Measurements from ENCODE around the gene MAML3.

MAML3 gene

DNA sequence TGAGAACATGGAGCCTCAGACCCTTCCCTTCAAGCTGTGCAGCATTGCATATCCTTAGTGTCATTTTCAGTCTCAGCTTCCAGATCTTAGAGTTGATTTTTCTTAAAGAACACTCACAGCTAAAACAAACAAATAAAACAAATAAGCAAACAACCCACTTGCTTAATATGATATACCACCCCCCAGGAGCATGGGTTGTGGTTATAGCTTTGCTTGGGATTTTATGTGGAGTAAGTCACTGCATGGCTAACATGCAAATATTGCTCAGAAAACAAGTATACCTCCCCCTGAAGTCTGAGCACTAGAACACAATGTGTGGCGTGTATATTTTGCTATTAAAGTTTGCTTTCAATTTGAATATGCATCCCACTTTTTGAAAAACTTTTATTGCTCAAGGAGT, 409.8 kb downstream of the MAML3 start:
- Histone ChIP-seq H3K27me3 (ENCODE audit: low read depth, low read length) (peaks cover 13% of the 10 kb centered on the region), H3K9me3 (ENCODE audit: insufficient read depth, low read length) (no peaks in the 10 kb centered on the region), H3K9ac (ENCODE audit: low read length) (no peak overlapping the region), H3K4me2 (ENCODE audit: low read length) (no peak overlapping the region), H2AFZ (ENCODE audit: low read depth, low read length) (no peak overlapping the region), H3K36me3 (replicated peaks; ENCODE audit: low read depth, low read length) (no peaks in the 10 kb centered on the region), H3K79me2 (ENCODE audit: low read length) (no peaks in the 10 kb centered on the region), H3K27ac (ENCODE audit: low read length) (no peak overlapping the region), H3K4me3 (ENCODE audit: low read length) (no peak overlapping the region), H3K4me1 (ENCODE audit: low read length) (no peaks in the 10 kb centered on the region), H4K20me1 (ENCODE audit: insufficient read depth, low read length) (no peaks in the 10 kb centered on the region)
- TF ChIP-seq, protein P1, sequence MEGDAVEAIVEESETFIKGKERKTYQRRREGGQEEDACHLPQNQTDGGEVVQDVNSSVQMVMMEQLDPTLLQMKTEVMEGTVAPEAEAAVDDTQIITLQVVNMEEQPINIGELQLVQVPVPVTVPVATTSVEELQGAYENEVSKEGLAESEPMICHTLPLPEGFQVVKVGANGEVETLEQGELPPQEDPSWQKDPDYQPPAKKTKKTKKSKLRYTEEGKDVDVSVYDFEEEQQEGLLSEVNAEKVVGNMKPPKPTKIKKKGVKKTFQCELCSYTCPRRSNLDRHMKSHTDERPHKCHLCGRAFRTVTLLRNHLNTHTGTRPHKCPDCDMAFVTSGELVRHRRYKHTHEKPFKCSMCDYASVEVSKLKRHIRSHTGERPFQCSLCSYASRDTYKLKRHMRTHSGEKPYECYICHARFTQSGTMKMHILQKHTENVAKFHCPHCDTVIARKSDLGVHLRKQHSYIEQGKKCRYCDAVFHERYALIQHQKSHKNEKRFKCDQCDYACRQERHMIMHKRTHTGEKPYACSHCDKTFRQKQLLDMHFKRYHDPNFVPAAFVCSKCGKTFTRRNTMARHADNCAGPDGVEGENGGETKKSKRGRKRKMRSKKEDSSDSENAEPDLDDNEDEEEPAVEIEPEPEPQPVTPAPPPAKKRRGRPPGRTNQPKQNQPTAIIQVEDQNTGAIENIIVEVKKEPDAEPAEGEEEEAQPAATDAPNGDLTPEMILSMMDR (IDR thresholded peaks at IDR 0.05; ENCODE audit: low read depth, low read length) = no peak

DNA sequence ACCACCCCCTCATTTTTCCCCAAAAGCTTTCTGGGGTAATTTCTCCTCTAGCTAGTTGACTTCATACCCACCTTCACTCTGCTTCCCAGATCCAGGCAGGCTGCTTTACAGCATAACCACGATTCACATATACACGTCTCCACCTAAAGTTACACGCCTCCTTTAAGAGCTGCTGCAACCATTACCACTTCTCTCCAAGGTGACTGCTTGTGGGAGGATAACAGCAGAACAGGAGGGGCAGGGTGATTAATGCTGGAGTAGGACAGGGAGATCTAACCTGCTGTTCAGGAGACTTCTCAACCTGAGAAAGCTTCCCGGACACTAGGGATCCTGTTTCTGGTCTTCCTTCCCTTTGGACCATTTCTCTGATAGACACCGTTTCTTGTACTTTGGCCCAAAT, 411.0 kb downstream of the MAML3 start:
- no peak overlapping the region for H3K27ac ChIP-seq (ENCODE audit: low read length)
- H2AFZ ChIP-seq (ENCODE audit: low read depth, low read length) = no peak overlapping the region

DNA sequence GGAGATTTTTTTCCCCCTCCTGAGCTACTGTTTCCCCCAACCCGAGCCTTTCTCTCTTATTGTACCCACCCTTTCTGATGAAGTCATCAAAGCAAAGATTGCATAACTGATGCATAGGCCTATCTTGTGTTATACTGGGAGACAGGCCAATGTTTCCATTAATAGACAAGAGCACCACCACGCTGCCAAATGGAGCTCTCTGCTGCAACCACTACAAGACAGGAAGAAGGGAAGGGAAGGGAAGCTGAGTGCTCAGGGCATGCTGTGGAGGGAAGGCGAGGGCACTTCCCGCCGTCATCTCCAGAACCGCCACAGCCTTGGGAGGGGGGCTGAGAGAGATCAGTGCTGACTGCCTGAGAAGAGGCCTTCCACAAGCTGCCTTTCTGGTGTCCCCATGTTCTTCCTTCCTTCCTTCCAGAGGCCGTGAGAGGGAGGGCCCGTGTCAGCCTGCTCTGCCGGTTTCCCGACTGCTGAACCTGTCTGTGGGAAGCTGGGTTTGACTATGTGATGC, 413.4 kb downstream of the MAML3 start:
- Histone ChIP-seq H3K9me3 (ENCODE audit: insufficient read depth, low read length) (no peaks in the 10 kb centered on the region), H3K27me3 (ENCODE audit: low read depth, low read length) (peaks cover under 1% of the 10 kb centered on the region; the same call in 1 of the 2 replicates), H3K27ac (ENCODE audit: low read length) (no peak overlapping the region), H3K4me2 (ENCODE audit: low read length) (no peak overlapping the region), H4K20me1 (ENCODE audit: insufficient read depth, low read length) (no peaks in the 10 kb centered on the region), H3K4me1 (ENCODE audit: low read length) (peaks cover 5% of the 10 kb centered on the region), H3K4me3 (ENCODE audit: low read length) (no peak overlapping the region), H3K9ac (ENCODE audit: low read length) (no peak overlapping the region), H3K79me2 (ENCODE audit: low read length) (no peaks in the 10 kb centered on the region), H2AFZ (ENCODE audit: low read depth, low read length) (no peak overlapping the region), H3K36me3 (replicated peaks; ENCODE audit: low read depth, low read length) (no peaks in the 10 kb centered on the region)
- TF ChIP-seq, protein P1 (IDR thresholded peaks at IDR 0.05; ENCODE audit: low read depth, low read length) = peak; percentile 3; the same call in 1 of the 2 replicates
- TF ChIP-seq EZH2phosphoT487 (IDR thresholded peaks at IDR 0.05; ENCODE audit: low read depth) = no peak

More for the DNA sequence above, 411.0 kb downstream of the MAML3 start:
- Histone ChIP-seq H3K79me2 (ENCODE audit: low read length) (no peaks in the 10 kb centered on the region), H3K27me3 (ENCODE audit: low read depth, low read length) (peaks cover 12% of the 10 kb centered on the region), H3K36me3 (replicated peaks; ENCODE audit: low read depth, low read length) (no peaks in the 10 kb centered on the region), H3K4me1 (ENCODE audit: low read length) (peaks cover under 1% of the 10 kb centered on the region), H4K20me1 (ENCODE audit: insufficient read depth, low read length) (no peaks in the 10 kb centered on the region), H3K9ac (ENCODE audit: low read length) (no peak overlapping the region), H3K4me3 (ENCODE audit: low read length) (no peak overlapping the region), H3K9me3 (ENCODE audit: insufficient read depth, low read length) (no peaks in the 10 kb centered on the region), H3K4me2 (ENCODE audit: low read length) (no peak overlapping the region)
- no peak for TF ChIP-seq EZH2phosphoT487 (IDR thresholded peaks at IDR 0.05; ENCODE audit: low read depth)
- TF ChIP-seq, protein P1 (IDR thresholded peaks at IDR 0.05; ENCODE audit: low read depth, low read length) = no peak

DNA sequence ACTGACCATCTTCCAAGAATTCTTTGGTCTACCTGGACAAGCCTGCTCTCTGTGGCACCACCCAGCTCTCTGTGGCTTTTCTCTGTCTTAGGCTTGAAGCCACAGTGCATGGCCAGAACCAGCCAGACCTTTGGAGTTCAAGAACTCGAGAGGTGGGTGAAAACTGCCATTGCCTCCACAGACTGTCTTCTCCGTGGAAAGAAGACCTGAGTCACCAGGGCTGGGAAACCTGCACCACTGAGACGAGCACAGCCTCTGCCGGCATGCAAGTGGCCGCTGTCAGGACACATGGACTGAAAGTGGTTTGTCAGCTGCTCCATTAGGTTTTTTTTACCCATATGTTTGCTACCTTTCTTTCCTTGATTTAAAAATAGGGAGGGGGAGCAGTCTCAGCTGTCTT, 413.9 kb downstream of the MAML3 start:
- no peaks in the 10 kb centered on the region for H3K79me2 ChIP-seq (ENCODE audit: low read length)
- H3K27me3 ChIP-seq (ENCODE audit: low read depth, low read length) = no peaks in the 10 kb centered on the region
- no peak overlapping the region for H3K4me3 ChIP-seq (ENCODE audit: low read length)
- TF ChIP-seq, protein P1 (IDR thresholded peaks at IDR 0.05; ENCODE audit: low read depth, low read length) = no peak
- no peak for TF ChIP-seq EZH2phosphoT487 (IDR thresholded peaks at IDR 0.05; ENCODE audit: low read depth)
- H3K36me3 ChIP-seq (replicated peaks; ENCODE audit: low read depth, low read length) = no peaks in the 10 kb centered on the region
- H3K4me1 ChIP-seq (ENCODE audit: low read length) = peaks cover 5% of the 10 kb centered on the region
- H3K9ac ChIP-seq (ENCODE audit: low read length) = no peak overlapping the region
- H4K20me1 ChIP-seq (ENCODE audit: insufficient read depth, low read length) = no peaks in the 10 kb centered on the region
- no peak overlapping the region for H3K27ac ChIP-seq (ENCODE audit: low read length)
- no peak overlapping the region for H3K4me2 ChIP-seq (ENCODE audit: low read length)
- no peaks in the 10 kb centered on the region for H3K9me3 ChIP-seq (ENCODE audit: insufficient read depth, low read length)
- H2AFZ ChIP-seq (ENCODE audit: low read depth, low read length) = no peak overlapping the region
